ENCODE measurements around the gene GSDME.
"Not testable (repeated sequence)": the region's sequence is repeated elsewhere in the genome, so short reads cannot be mapped to it uniquely, and the experiment has no call there.

Gene GSDME

DNA sequence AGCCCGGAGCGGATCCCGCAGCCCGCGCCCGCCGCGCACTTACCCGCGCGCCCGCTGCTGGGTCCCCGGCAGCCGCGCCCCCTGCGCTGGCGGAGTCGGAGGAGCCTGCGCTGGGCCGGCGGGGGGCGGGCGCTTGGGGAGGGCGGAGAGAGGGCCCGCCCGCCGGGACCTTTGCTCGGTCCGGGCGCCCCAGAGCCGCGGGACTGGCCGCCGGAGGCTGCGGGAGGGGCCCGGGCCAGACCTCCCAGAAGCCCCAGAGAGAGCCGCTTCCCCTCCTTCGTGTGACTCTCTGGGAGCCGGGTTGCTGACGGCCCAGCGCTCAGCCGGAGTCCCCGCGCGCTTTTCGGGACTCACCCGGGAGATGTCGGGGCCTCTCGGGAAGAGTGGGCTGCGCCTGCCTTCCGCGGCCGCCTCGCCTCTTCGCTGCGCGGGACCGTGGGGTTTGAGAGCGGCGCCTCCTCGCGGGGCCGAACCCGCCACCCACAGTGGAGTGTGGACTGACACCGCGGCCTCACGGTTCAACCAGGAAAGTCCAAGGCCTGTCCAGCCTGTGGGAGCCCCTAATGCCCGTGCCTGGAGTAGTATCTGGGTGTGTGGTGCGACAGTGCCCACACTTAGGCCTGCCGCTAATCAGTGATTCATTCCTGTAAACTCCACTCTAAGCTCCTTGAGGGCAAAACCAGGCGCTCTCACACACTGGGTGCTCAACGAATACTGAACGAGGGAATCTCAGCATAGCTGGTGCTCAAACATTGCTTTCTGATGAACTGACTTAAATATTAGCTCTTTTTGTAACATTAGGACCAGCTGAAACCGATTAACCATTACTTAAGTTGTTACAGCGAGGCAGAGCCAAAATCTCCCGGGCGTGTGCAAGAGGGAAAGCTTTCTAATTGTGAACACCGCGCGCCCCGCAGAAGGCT, at the start of gene GSDME:
Gene GSDME, minus strand, starts transcription at position 112 of the 923 bp plus-strand sequence. CDS start 7,690 bp downstream, outside the sequence.
- peak; percentile 54 for DNase-seq (ENCODE audit: low spot score)

DNA sequence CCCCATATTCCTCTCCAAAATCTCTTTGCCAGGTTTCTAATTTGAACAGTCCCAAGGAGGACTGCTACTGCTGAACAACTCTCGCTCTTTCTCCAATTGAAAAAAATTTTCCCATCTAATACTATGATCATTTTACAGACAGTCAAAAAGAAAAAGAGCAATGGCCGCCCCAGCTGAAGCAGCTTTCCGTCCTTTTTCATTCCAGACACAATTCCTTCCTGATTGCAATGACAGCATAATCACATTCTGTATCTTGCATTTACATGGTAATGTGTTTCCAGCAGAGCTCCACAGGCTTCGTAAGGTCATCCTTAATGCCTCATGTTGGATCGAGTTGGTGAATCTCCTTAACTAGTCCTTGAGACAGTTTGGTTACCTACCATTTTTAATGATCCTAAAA, 45.0 kb upstream of the GSDME start:
- no peak for DNase-seq (ENCODE audit: low spot score)

- DNase-seq (ENCODE audit: low spot score) = no peak
Measured at GRCh38 chr7:24801883-24802282, 44.6 kb upstream of the GSDME start.

DNA sequence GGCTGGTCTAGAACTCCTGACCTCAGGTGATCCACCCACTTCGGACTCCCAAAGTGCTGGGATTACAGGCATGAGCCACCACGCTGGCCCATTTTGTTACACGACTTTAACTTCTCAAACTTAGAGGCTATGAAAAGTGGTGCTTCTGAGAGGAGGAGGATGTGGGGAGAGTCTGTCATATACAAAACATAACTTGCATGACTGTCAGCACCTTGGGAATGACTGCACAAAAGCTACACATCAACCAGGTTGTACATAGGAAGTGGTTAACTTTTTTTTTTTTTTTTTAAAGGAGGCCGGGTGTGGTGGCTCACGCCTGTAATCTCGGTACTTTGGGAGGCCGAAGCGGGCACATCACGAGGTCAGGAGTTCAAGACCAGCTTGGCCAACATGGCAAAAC, 43.4 kb upstream of the GSDME start:
- DNase-seq (ENCODE audit: low spot score) = no peak

DNA sequence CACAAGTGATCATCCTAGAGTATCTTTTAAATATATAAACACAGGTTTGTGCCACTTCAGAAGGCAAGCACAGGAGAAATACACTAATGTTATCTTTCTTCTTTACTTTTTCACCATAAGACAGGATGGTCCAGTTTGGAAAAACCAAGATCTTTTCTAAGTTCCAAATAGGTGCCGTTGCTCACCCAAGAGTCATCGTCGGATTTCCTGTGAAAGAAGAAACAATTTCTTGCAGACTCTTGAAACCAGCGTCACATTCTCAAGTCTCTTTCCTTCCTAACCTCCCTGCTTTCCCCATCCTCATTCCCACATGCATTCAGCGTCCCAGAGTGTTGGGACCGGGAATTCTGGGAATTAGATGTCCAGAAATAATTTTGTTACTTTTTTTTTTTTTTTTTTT, 42.8 kb upstream of the GSDME start:
- DNase-seq (ENCODE audit: low spot score) = no peak

GRCh38 chr7:24799506-24799905, 42.2 kb upstream of the GSDME start:
- no peak for DNase-seq (ENCODE audit: low spot score)

DNA sequence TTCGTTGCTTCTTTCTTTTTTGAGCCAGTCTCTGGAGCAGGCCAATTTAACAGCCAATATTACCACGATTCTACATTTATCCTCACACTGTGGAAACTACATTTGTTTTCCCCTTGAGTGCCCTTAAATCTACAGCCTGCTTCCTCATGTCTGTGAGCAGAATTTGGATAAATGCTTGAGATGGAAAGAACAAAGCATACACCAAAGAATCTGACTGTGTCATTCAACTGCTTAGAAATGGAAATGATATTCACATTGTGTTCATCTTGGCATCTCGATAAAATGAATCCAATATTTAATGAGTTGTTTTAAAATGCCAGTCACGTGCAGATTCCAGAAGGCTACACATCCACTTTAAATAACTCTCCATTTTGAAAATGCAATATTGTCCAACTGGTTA, 41.0 kb upstream of the GSDME start:
- no peak for DNase-seq (ENCODE audit: low spot score)

DNA sequence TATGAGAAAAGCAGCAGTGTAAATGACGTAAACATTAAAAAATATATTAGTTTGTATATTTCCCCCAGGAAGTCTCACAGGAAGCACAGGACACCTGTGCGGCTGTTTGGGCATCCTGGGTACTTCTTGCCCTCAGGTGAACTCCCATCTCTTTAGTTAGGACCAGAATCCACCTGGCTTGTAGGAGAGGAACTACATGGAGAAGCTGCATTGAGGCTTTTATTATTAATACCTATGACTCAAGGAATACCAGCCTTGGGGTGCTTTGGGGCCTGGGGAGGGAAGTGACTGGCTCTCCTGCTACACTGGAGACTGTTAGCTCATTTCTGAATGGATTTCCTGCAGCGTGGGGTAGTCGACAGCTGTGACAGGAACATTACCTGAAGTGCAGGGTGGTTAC, 40.0 kb upstream of the GSDME start:
- DNase-seq (ENCODE audit: low spot score) = no peak

DNA sequence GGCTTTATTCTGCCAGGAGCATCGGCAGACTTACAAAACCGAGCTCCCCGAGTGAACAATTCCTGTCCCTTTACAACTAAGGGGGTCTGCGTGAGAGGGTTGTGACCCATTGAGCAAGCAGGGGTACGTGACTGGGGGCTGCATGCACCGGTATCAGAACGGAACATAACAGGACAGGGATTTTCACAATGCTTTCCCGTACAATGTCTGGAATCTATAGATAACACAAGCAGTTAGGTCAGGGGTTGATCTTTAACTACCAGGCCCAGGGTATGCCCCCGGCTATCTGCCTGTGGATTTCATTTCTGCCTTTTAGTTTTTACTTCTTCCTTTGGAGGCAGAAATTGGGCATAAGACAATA, 38.1 kb upstream of the GSDME start:
- DNase-seq (ENCODE audit: low spot score) = no peak

GRCh38 chr7:24794751-24795406, 37.6 kb upstream of the GSDME start:
- DNase-seq (ENCODE audit: low spot score) = not testable (repeated sequence)

DNA sequence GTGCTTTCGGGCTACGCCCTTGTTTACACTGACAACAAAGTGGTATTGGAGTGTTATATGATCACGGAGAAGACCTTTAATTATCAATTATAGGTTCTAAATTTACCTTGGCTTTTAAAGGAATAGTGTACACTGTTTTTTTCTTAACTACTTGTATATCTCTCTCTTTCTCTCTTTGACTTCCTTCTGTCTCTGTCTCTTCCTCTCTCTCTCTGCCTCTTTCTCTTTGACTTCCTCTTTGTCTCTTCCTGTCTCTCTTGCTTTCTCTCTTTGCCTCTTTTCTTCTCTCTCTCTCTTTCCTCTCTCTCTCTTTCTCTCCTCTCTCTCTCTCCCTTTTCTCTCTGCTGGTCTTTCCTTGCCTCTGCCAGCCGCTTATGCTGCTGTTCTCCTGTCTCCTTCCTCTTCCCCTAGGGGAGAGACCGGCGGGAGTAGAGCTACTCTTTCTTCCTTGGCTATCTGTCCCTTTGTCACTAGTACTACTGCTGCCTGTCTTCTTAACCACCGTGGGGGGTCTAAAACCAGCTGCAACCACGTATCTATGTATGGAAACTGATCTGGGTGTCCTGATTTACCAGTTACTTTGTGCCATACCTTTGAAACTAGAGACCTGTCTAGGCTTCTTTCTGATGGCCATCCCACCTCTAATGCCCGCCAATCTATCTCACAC, 36.9 kb upstream of the GSDME start:
- no peak for DNase-seq (ENCODE audit: low spot score)

DNA sequence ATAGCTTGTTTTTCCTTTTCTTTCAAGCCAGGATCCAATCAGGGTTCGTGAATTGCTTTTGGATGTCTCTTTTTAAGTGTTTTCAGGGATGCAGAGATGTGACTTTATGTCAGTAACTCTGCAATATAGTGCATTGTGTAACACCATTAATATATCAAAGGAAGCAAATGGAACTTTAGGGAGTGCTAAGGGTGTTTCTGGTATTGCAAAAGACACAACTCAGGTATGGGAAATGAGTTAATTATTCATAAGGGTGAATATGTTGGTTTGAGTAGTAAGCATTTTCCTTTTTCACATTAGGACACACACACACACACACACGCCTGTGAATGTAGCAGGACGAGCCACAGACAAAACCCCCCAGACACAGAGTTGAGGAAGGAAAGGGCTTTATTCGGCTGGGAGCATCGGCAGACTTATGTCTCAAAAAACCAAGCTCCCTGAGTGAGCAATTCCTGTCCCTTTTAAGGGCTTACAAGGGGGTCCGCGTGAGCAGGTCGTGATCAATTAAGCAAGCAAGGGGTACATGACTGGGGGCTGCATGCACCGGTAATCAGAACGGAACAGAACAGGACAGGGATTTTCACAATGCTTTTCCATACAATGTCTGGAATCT, 31.8 kb upstream of the GSDME start:
- DNase-seq (ENCODE audit: low spot score) = no peak

GRCh38 chr7:24788075-24788474, 30.8 kb upstream of the GSDME start:
- DNase-seq (ENCODE audit: low spot score) = no peak

GRCh38 chr7:24786941-24787340, 29.7 kb upstream of the GSDME start:
- DNase-seq (ENCODE audit: low spot score) = no peak

DNA sequence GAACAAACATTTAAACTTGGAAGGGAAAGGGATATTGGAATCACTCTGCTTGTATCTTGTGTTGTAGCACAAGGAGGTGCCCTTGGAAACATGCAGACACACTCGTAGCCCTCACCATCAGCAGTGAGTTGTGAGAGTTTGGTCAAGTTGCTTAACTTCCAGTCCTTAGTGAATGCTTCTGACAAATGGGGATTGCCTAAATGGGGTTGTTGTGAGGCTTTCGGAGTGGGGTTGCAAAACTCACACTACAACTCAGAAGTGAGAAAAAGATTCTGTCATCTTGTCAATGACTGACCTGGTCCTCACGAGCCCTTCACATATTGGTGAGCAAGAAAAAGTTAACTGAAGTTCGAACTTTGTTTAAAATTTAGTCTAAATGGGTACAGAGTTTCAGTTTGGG, 29.0 kb upstream of the GSDME start:
- no peak for DNase-seq (ENCODE audit: low spot score)

DNA sequence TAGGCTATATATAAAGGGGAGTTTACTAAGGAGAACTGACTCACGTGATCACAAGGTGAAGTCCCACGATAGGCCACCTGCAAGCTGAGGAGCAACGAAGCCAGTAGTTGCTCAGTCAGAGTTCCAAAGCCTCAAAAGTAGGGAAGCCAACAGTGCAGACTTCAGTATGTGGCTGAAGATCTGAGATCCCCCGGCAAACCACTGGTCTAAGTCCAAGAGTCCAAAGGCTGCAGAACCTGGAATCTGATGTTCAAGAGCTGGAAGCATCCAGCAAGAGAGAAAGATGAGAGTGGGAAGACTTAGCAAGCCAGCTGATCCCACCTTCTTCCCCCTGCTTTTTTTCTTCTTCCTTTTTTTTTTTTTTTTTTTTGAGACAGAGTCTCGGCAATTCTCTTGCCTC, 27.0 kb upstream of the GSDME start:
- DNase-seq (ENCODE audit: low spot score) = no peak

- DNase-seq (ENCODE audit: low spot score) = no peak
Measured at GRCh38 chr7:24783698-24784097, 26.4 kb upstream of the GSDME start.

- peak; percentile 13 for DNase-seq (ENCODE audit: low spot score)
Measured at GRCh38 chr7:24781106-24781505, 23.8 kb upstream of the GSDME start.

DNA sequence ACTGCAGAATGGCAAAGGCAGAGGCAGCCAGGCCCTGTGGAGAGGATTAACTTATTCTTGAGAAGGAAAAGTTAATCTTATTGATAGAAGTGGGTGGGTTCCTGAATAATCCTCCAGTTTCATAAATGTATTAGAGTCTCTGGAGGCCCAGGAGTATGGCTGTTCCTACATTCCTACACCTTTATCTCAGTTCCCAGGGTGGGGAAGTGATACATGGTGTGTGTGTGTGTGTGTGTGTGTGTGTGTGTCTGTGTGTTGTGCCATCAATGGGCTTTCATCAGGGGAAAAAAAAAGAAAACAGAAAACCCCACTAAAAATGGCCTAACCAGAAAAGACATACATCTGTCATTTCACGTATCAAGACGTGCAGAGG, 22.0 kb upstream of the GSDME start:
- DNase-seq (ENCODE audit: low spot score) = no peak

GRCh38 chr7:24778543-24779282, 21.4 kb upstream of the GSDME start:
- DNase-seq (ENCODE audit: low spot score) = peak; percentile 34

DNA sequence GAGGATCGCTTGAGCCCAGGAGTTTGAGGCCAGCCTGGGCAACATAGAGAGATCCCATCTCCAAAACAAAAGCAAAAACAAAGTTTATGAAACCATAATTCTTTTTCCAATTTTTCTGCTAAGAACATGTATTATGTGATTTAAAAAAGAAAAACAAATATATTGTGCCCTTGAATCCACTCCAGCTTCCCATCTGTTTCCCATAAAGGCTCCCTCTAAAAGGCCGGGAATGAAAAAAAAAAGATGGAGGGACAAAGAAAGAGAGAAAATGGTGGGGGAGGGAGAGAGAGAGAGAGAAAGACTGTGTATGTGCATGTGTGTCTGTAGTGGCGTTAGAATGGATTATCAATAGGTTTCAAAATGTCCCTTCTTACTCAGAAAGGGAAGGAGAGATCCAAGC, 20.5 kb upstream of the GSDME start:
- no peak for DNase-seq (ENCODE audit: low spot score)

DNA sequence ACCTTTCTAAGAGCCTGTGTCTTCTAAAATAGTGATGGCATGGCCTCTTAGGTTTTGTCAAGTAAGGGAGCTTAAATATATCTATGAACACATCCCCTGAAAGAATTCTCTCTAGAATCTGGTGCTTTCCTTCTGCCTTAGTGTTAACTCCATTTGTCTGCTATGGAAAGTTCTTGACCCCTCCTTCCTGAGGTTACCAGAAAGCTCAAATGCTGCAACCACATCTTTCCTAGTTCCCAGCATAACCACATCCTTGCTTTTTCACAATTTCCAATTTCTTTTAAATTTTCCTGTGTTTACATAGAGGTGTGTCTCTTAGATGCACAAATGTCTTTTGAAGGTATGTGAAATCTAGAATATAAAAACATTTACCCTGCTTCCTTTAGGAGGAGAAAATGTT, 16.4 kb upstream of the GSDME start:
- DNase-seq (ENCODE audit: low spot score) = no peak
